Measurements from ENCODE around the gene PLAAT2. TPM values are rescaled to one million over a fixed set of nuclear protein-coding genes. Genes with fewer than 3 reads are reported as not detected.

Gene PLAAT2
- total and polyA plus RNA-seq, 2 of the 13 experiments (the other 11 are each of a cell fraction or from before 2014, with no cell fraction given): 0.22 TPM; not detected in 1

- TF ChIP-seq, protein P1, sequence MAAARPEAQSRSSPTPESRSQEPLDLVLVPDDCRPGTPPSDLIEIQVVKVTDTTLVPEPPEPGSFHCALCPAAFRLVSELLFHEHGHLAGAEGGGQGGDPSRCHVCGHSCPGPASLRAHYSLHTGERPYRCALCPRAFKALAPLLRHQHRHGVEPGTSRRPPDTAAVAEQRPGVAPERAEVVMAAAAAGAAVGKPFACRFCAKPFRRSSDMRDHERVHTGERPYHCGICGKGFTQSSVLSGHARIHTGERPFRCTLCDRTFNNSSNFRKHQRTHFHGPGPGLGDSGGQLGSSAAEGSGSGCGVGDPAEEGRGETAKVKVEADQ (CRISPR knock-in tag; IDR thresholded peaks at IDR 0.05; ENCODE audit: borderline replicate concordance): no peak
- TF ChIP-seq SRF (IDR thresholded peaks at IDR 0.05; ENCODE audit: low read depth, low read length) (no peak), ZFYVE20 (CRISPR knock-in tag; IDR thresholded peaks at IDR 0.05; ENCODE audit: borderline replicate concordance, low read depth) (no peak), ATRX (CRISPR knock-in tag; IDR thresholded peaks at IDR 0.05; ENCODE audit: borderline replicate concordance) (no peak), AKAP8 (CRISPR knock-in tag; IDR thresholded peaks at IDR 0.05) (no peak; the same call in 1 of the 2 replicates), KAT8 (CRISPR knock-in tag; IDR thresholded peaks at IDR 0.05) (peak; percentile 60; the same call in 1 of the 2 replicates), NR2C2 (CRISPR knock-in tag; IDR thresholded peaks at IDR 0.05; ENCODE audit: borderline replicate concordance) (peak; percentile 97), EZH2 (conservative IDR thresholded peaks at IDR 0.05; ENCODE audit: low read depth, low read length) (no peak), SNAPC2 (CRISPR knock-in tag; IDR thresholded peaks at IDR 0.05) (0 out of 2 replicates have a peak, but pooled peaks have one; percentile 25), ZNF431 (CRISPR knock-in tag; IDR thresholded peaks at IDR 0.05; ENCODE audit: borderline replicate concordance, low read depth) (0 out of 2 replicates have a peak, but pooled peaks have one; percentile 31), SNRNP70 (IDR thresholded peaks at IDR 0.05; ENCODE audit: low read depth, low read length) (no peak)
- TF ChIP-seq, protein P2, sequence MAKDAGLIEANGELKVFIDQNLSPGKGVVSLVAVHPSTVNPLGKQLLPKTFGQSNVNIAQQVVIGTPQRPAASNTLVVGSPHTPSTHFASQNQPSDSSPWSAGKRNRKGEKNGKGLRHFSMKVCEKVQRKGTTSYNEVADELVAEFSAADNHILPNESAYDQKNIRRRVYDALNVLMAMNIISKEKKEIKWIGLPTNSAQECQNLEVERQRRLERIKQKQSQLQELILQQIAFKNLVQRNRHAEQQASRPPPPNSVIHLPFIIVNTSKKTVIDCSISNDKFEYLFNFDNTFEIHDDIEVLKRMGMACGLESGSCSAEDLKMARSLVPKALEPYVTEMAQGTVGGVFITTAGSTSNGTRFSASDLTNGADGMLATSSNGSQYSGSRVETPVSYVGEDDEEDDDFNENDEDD (CRISPR knock-in tag; IDR thresholded peaks at IDR 0.05; ENCODE audit: borderline replicate concordance): no peak
- TF ChIP-seq, protein P3, sequence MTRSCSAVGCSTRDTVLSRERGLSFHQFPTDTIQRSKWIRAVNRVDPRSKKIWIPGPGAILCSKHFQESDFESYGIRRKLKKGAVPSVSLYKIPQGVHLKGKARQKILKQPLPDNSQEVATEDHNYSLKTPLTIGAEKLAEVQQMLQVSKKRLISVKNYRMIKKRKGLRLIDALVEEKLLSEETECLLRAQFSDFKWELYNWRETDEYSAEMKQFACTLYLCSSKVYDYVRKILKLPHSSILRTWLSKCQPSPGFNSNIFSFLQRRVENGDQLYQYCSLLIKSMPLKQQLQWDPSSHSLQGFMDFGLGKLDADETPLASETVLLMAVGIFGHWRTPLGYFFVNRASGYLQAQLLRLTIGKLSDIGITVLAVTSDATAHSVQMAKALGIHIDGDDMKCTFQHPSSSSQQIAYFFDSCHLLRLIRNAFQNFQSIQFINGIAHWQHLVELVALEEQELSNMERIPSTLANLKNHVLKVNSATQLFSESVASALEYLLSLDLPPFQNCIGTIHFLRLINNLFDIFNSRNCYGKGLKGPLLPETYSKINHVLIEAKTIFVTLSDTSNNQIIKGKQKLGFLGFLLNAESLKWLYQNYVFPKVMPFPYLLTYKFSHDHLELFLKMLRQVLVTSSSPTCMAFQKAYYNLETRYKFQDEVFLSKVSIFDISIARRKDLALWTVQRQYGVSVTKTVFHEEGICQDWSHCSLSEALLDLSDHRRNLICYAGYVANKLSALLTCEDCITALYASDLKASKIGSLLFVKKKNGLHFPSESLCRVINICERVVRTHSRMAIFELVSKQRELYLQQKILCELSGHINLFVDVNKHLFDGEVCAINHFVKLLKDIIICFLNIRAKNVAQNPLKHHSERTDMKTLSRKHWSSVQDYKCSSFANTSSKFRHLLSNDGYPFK (CRISPR knock-in tag; IDR thresholded peaks at IDR 0.05; ENCODE audit: borderline replicate concordance): 0 out of 2 replicates have a peak, but pooled peaks have one; percentile 11
- TF ChIP-seq, protein P4, sequence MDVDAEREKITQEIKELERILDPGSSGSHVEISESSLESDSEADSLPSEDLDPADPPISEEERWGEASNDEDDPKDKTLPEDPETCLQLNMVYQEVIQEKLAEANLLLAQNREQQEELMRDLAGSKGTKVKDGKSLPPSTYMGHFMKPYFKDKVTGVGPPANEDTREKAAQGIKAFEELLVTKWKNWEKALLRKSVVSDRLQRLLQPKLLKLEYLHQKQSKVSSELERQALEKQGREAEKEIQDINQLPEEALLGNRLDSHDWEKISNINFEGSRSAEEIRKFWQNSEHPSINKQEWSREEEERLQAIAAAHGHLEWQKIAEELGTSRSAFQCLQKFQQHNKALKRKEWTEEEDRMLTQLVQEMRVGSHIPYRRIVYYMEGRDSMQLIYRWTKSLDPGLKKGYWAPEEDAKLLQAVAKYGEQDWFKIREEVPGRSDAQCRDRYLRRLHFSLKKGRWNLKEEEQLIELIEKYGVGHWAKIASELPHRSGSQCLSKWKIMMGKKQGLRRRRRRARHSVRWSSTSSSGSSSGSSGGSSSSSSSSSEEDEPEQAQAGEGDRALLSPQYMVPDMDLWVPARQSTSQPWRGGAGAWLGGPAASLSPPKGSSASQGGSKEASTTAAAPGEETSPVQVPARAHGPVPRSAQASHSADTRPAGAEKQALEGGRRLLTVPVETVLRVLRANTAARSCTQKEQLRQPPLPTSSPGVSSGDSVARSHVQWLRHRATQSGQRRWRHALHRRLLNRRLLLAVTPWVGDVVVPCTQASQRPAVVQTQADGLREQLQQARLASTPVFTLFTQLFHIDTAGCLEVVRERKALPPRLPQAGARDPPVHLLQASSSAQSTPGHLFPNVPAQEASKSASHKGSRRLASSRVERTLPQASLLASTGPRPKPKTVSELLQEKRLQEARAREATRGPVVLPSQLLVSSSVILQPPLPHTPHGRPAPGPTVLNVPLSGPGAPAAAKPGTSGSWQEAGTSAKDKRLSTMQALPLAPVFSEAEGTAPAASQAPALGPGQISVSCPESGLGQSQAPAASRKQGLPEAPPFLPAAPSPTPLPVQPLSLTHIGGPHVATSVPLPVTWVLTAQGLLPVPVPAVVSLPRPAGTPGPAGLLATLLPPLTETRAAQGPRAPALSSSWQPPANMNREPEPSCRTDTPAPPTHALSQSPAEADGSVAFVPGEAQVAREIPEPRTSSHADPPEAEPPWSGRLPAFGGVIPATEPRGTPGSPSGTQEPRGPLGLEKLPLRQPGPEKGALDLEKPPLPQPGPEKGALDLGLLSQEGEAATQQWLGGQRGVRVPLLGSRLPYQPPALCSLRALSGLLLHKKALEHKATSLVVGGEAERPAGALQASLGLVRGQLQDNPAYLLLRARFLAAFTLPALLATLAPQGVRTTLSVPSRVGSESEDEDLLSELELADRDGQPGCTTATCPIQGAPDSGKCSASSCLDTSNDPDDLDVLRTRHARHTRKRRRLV (CRISPR knock-in tag; IDR thresholded peaks at IDR 0.05): no peak
Measured at GRCh38 chr11:63573881-63574855, 11.0 kb upstream of the PLAAT2 start (continued).
